Jurkat, Clone E6-1 (cell line): ENCODE data around the gene NOD1.
A peak's percentile ranks its signal among the peaks of the same experiment; 100 is the strongest.
"Not testable (repeated sequence)": the region's sequence is repeated elsewhere in the genome, so short reads cannot be mapped to it uniquely, and the experiment has no call there.

Experiments used
- DNase-seq: peaks from one replicate; pipeline ENCODE4 v3.0.0-alpha.2; 2011; ENCODE audit warnings: low read depth, low spot score
- H3K4me3 ChIP-seq: 2 replicates; pipeline ENCODE4 v1.5.1; 2011; ENCODE audit warnings: mild to moderate bottlenecking, low read length, control low read depth, moderate library complexity

The NOD1 gene

GRCh38 chr7:30429156-30429530 lies 49.4 kb downstream of the NOD1 start:
- H3K4me3 ChIP-seq: no peak overlapping the region
- DNase-seq: no peak

GRCh38 chr7:30428246-30429155 lies 50.1 kb downstream of the NOD1 start:
- H3K4me3 ChIP-seq: no peak overlapping the region
- no peak for DNase-seq

- DNase-seq: no peak
- no peak overlapping the region for H3K4me3 ChIP-seq
These were observed 51.1 kb downstream of the NOD1 start for GRCh38 chr7:30427296-30428070.

DNA sequence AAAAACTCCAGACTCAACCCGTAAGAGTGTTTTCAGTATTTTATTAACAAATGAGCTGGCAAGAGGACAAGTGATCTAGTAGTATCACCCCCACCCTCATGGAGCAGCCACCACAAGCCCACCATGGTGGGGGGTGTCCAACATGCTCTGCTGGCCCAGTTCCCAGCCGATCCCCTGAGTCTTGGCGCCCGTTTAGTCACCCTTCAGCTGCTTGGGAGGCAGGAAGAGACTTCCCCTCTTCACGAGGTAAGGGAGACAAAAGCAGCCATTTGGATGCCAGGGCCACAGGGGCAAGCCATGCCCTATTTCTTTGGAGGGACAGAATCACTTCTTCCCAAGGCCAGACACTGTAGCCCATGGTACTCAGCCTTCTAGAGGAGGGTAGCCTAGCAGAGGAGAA lies 54.1 kb downstream of the NOD1 start:
- DNase-seq: no peak
- H3K4me3 ChIP-seq: no peak overlapping the region

GRCh38 chr7:30423788-30424505 lies 54.6 kb downstream of the NOD1 start:
- no peak overlapping the region for H3K4me3 ChIP-seq
- DNase-seq: no peak

DNA sequence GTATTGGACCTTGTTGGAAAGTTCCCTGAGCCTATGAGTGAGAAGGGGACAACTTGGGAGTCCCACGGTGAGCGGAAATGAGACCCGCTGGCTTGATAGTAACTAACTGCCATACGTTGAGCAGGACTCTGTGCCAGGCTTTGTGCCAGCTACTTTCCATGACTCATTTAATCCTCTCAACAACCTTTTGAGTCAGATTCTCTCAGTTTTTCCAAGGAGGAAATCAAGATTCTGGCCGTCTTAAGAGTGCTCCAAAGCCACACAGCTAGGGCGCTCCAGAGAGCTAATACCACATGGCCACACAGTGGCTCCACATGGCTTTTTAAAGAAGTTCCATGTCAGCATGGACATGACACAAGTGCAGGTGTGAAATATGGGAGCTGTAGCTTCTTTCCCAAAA lies 55.7 kb downstream of the NOD1 start:
- no peak overlapping the region for H3K4me3 ChIP-seq
- DNase-seq: no peak

DNA sequence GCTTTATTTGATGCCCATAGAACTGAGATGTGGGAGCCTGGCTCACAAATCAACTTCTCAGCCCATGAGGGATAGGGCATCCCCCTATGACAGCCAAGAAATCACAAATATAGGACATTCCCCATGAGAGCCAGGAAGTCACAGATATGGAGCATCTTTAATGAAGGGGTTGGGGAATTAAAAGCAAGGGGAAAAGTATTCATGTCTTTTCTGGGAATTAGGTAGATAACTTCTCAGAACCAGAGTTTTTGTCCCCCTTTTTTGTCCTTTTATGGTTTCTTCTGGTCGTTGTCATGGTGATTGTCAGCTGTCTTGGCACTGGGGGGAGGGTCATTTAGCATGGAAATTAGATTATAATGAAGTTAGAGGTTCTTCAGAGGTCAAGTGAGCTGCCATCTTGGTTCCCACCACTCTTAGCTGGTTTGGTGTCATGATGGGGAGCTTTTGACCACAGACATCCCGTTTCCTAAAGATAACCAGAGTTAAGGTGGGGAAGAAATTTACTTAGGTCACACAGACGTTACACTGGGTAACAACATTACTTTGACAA lies 56.9 kb downstream of the NOD1 start:
- H3K4me3 ChIP-seq: no peak overlapping the region
- DNase-seq: no peak

GRCh38 chr7:30420662-30421061 lies 57.9 kb downstream of the NOD1 start:
- no peak overlapping the region for H3K4me3 ChIP-seq
- no peak for DNase-seq

- not testable (repeated sequence) for DNase-seq, H3K4me3 ChIP-seq
These were observed 58.5 kb downstream of the NOD1 start for GRCh38 chr7:30420080-30420479.

- H3K4me3 ChIP-seq: no peak overlapping the region
- DNase-seq: no peak
These were observed 64.7 kb downstream of the NOD1 start for GRCh38 chr7:30413864-30414263.

DNA sequence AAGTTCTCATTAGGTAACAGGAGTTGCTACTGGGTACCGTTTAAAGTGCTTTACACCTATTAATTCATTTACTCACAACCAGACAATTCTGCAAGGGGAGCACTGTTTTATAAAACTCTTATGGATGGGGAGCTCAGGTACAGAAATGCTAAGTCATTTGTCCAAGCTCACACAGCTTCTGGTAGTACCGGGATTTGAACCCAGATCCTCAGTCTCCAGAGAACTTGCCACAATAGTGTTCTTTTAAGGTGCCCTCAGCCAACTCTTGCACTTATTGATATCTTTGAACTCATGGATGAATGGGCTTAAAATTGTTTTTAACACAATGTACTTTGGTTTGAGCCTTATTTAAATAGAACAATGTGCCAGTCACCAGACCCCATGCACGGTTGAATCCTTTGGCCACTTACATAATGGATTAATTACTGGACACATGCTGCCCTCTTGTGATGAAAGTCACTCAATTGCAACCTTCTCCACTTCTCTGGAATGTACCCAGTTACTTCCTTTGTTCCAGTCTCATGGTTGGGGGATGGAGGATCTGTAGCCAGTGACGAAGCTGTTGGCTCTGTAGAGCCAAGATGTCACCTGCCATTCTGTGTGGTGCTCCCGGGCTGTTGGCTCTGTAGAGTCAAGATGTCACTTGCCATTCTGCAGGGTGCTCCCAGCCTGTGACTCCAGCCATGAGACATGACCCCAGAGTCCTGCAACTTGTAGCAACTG lies 65.6 kb downstream of the NOD1 start:
- no peak for DNase-seq
- H3K4me3 ChIP-seq: no peak overlapping the region

GRCh38 chr7:30411897-30412296 lies 66.7 kb downstream of the NOD1 start:
- no peak overlapping the region for H3K4me3 ChIP-seq
- DNase-seq: no peak

- no peak overlapping the region for H3K4me3 ChIP-seq
- no peak for DNase-seq
These were observed 67.4 kb downstream of the NOD1 start for GRCh38 chr7:30411173-30411572.

GRCh38 chr7:30406664-30407425 lies 71.7 kb downstream of the NOD1 start:
- DNase-seq: no peak
- no peak overlapping the region for H3K4me3 ChIP-seq

GRCh38 chr7:30405179-30405578 lies 73.4 kb downstream of the NOD1 start:
- DNase-seq: no peak
- no peak overlapping the region for H3K4me3 ChIP-seq

GRCh38 chr7:30403477-30403876 lies 75.1 kb downstream of the NOD1 start:
- DNase-seq: no peak
- no peak overlapping the region for H3K4me3 ChIP-seq

GRCh38 chr7:30396389-30396788 lies 82.2 kb downstream of the NOD1 start:
- peak; percentile 14 for DNase-seq
- H3K4me3 ChIP-seq: no peak overlapping the region

- no peak for DNase-seq
- no peak overlapping the region for H3K4me3 ChIP-seq
These were observed 82.9 kb downstream of the NOD1 start for GRCh38 chr7:30395676-30396075.
